Endothelial cell of umbilical vein (primary cell): Measurements from ENCODE around the gene PLEKHA7. TPM values are rescaled to one million over a fixed set of nuclear protein-coding genes. Genes with fewer than 3 reads are reported as not detected.

Source experiments
- BruUV-seq: library from RNA; stranded (reverse); fragments of 400-500 nt; replicated peaks from 2 replicates; lab custom pipeline; 2021; lab: Mats Ljungman, UMichigan
- CTCF ChIA-PET: fragments of 300-600, 350-600 bp; sonication (Branson Sonifier 250); formaldehyde crosslinking; loops from one replicate; lab custom pipeline; 2021; ENCODE audit warnings: antibody characterized with exemption, inconsistent platforms; lab: Charles Lee
- POLR2A ChIA-PET: fragments of 300-600, 350-600 bp; sonication (Branson Sonifier 250); formaldehyde crosslinking; loops from one replicate; lab custom pipeline; 2021; ENCODE audit warnings: antibody characterized with exemption, inconsistent platforms; lab: Charles Lee
- DNase-seq: peaks from one replicate; pipeline ENCODE4 v3.0.0-alpha.2; 2011; ENCODE audit warnings: low read depth, low spot score
- FAIRE-seq: peaks from 2 replicates; lab custom pipeline; 2011; peaks lifted over from hg19 to GRCh38; lab: Jason Lieb, UNC
- H2AFZ ChIP-seq: 2 replicates; pipeline ENCODE4 v1.6.0; 2012; ENCODE audit warnings: low read depth, low read length, control low read depth, inconsistent platforms
- H3K27ac ChIP-seq: 2 replicates; pipeline ENCODE4 v1.5.1; 2011; ENCODE audit warnings: low read depth, mild to moderate bottlenecking, control low read depth, low read length, moderate library complexity; ENCODE audit not compliant: insufficient read depth
- H3K27me3 ChIP-seq, 2 experiments: 2 replicates each; pipeline versions ENCODE4 v1.6.0 to v1.6.1; 2011; ENCODE audit warnings: low read length in 2 of 2, mixed read lengths in 1 of 2; ENCODE audit not compliant: control insufficient read depth in 2 of 2, insufficient read depth in 2 of 2
- H3K36me3 ChIP-seq, 2 experiments: 2 replicates in 1 of 2; 3 replicates in 1 of 2; pipeline ENCODE4 v1.5.1; 2011; ENCODE audit warnings: low read length in 2 of 2, mild to moderate bottlenecking in 1 of 2, moderate library complexity in 1 of 2; ENCODE audit not compliant: control insufficient read depth in 2 of 2, insufficient read depth in 2 of 2; ENCODE audit errors: extremely low read depth in 1 of 2
- H3K4me1 ChIP-seq: 3 replicates; pipeline ENCODE4 v1.5.1; 2011; ENCODE audit warnings: mild to moderate bottlenecking, low read length; ENCODE audit not compliant: control insufficient read depth, insufficient read depth; ENCODE audit errors: extremely low read depth
- H3K4me2 ChIP-seq: 2 replicates; pipeline ENCODE4 v1.6.1; 2011; ENCODE audit warnings: low read length, control low read depth, mixed read lengths; ENCODE audit not compliant: insufficient read depth
- H3K4me3 ChIP-seq, 3 experiments: fragments of 200-600 bp in 1 of 3; sonication (generic), shearing (Covaris generic) in 1 of 3; replicated peaks in 1 of 3; 2 replicates each; pipeline ENCODE4 v1.5.1; 2011 to 2016; ENCODE audit warnings: control low read depth in 3 of 3, low read length in 3 of 3, mild to moderate bottlenecking in 2 of 3, inconsistent platforms in 1 of 3, low read depth in 1 of 3, moderate library complexity in 1 of 3; ENCODE audit not compliant: insufficient read depth in 1 of 3
- H3K79me2 ChIP-seq: 2 replicates; pipeline ENCODE4 v1.6.0; 2012; ENCODE audit warnings: low read length, inconsistent platforms; ENCODE audit not compliant: control insufficient read depth, insufficient read depth
- H3K9ac ChIP-seq: replicated peaks from 2 replicates; pipeline ENCODE3; 2011; ENCODE audit warnings: low read length, control low read depth; ENCODE audit not compliant: insufficient read depth; ENCODE audit errors: extremely low read depth
- H3K9me1 ChIP-seq: replicated peaks from 3 replicates; pipeline ENCODE4 v1.6.0; 2011; ENCODE audit warnings: mild to moderate bottlenecking, low read length; ENCODE audit not compliant: control insufficient read depth, insufficient read depth; ENCODE audit errors: extremely low read depth
- H3K9me3 ChIP-seq: replicated peaks from 2 replicates; pipeline ENCODE4 v1.5.1; 2012; ENCODE audit warnings: low read length, inconsistent platforms; ENCODE audit not compliant: control insufficient read depth, insufficient read depth
- H4K20me1 ChIP-seq: replicated peaks from 2 replicates; pipeline ENCODE3; 2011; ENCODE audit warnings: mild to moderate bottlenecking, low read length; ENCODE audit not compliant: control insufficient read depth, insufficient read depth; ENCODE audit errors: extremely low read depth
- FOS ChIP-seq: IDR thresholded peaks from 2 replicates; pipeline ENCODE4 v1.6.1; 2011; ENCODE audit warnings: mild to moderate bottlenecking, low read length, moderate library complexity, borderline replicate concordance; ENCODE audit not compliant: insufficient read depth
- JUN ChIP-seq: IDR thresholded peaks from 2 replicates; pipeline ENCODE4 v1.6.1; 2011; ENCODE audit warnings: borderline replicate concordance, low read depth; ENCODE audit not compliant: insufficient read length, insufficient read depth
- MYC ChIP-seq: IDR thresholded peaks from one replicate; pipeline ENCODE4 v1.6.1; 2011; ENCODE audit warnings: mild to moderate bottlenecking, low read depth, low read length
- POLR2A ChIP-seq: IDR thresholded peaks from 2 replicates; pipeline ENCODE4 v1.6.1; 2012; ENCODE audit warnings: low read depth, mild to moderate bottlenecking, control low read depth, low read length
- POLR2AphosphoS5 ChIP-seq: IDR thresholded peaks from 2 replicates; pipeline ENCODE4 v1.6.1; 2012; ENCODE audit warnings: low read depth, mild to moderate bottlenecking, control low read depth, low read length, moderate library complexity; ENCODE audit not compliant: insufficient read depth
- dilution Hi-C: fragments of 300-500 bp; cut with MboI; formaldehyde crosslinking; loops from one replicate; pipeline ENCODE4 v1.15.0; 2019; ENCODE audit warnings: low sequenced_read_pairs; ENCODE audit not compliant: extremely low pct_ligation_motif_present
- intact Hi-C: fragments of 100-400 bp; cut with micrococcal nuclease; formaldehyde crosslinking; loops from one replicate; pipeline ENCODE4 v1.10.0; 2022
- polyA plus RNA-seq, 4 experiments: library from polyadenylated mRNA; depleted of rRNA in 3 of 4; stranded (reverse) in 3 of 4; unstranded in 1 of 4; fragments of >200 nt; gene quantifications; 2 replicates each; pipeline versions ENCODE4 v1.2.1 to v1.2.3, GENCODE V29; 2011 to 2012; ENCODE audit warnings: missing spikeins in 1 of 4
- total RNA-seq: library from RNA; stranded (reverse); gene quantifications from 2 replicates; pipeline ENCODE4 v1.2.3, GENCODE V29; 2021
- TF ChIP-seq, protein P1 (sequence below), 2 donors: IDR thresholded peaks; 1 replicate in 1 of 2; 2 replicates in 1 of 2; pipeline ENCODE4 v1.5.1; 2011; ENCODE audit warnings: low read length in 2 of 2, mild to moderate bottlenecking in 2 of 2, moderate library complexity in 2 of 2, control low read depth in 1 of 2, inconsistent platforms in 1 of 2, low read depth in 1 of 2; ENCODE audit not compliant: insufficient read depth in 1 of 2; ENCODE audit errors: extremely low read depth in 1 of 2

PLEKHA7 gene
- total and polyA plus RNA-seq, 2 donors (not counting 3 experiments of a cell fraction or from before 2014, with no cell fraction given), result 1.7 to 3.8 TPM

GRCh38 chr11:16876053-16876752, 138.0 kb downstream of the PLEKHA7 start:
- peaks cover 0 to 6% of the 10 kb centered on the region in 2 experiments for H3K27me3 ChIP-seq
- H3K9ac ChIP-seq, result no peak overlapping the region
- FAIRE-seq (no peak), DNase-seq (no peak)
- dilution Hi-C loops, result no loop called here
- no peaks in the 10 kb centered on the region for H3K4me1 ChIP-seq
- CTCF ChIA-PET, result interaction anchor here (0.6 to 1.1 kb wide), 2 partner anchors 91 to 107 kb away, joined by 3 to 4 read pairs; no protein-coding TSS in a partner anchor
- no peaks in the 10 kb centered on the region for H4K20me1 ChIP-seq
- BruUV-seq, result no TSS peak
- H3K9me1 ChIP-seq, result no peaks in the 10 kb centered on the region
- no peaks in the 10 kb centered on the region for H3K9me3 ChIP-seq
- TF ChIP-seq JUN, result no peak
- intact Hi-C loops, result no loop called here
- POLR2A ChIA-PET, result no interaction called here
- no peak overlapping the region for H3K4me2 ChIP-seq
- no peak overlapping the region for H3K4me3 ChIP-seq
- no peaks in the 10 kb centered on the region for H3K79me2 ChIP-seq
- no peak overlapping the region for H3K27ac ChIP-seq
- no peak overlapping the region for H2AFZ ChIP-seq
- H3K36me3 ChIP-seq, result no peaks in the 10 kb centered on the region

DNA sequence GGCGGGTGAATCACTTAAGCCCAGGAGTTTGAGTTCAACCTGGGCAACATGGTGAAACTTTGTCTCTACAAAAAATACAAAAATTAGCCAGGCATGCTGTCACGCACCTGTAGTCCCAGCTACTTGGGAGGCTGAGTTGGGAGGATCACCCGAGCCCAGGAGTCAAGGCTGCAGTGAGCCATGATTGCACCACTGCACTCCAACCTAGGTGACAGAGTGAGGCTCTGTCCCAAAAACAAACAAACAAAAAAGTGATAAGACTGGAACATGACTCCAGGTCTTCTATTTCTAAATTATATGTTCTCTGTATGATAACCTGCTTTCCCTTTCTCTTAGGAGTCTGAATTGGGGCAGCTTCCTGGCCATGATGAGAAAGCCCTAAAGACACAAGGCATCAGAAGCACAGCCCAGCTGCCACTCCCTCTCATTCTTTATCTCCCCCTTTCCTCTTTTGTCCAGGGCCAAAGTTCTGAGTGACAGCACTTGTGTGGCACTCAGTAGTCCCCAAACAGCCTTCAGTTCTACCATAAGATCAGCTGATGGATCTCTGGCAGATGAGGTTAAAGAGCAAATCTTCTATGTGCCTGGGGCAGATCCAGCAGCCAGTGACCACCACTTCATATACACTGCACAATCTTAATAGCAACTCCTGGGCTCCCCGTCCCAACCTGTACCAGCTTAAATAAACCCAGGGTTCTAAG, 139.8 kb downstream of the PLEKHA7 start:
- dilution Hi-C loops (no loop called here), intact Hi-C loops (no loop called here)
- Histone ChIP-seq H3K36me3 (no peaks in the 10 kb centered on the region), H3K27ac (no peak overlapping the region), H3K27me3 (peaks cover 0 to 4% of the 10 kb centered on the region in 2 experiments), H3K4me3 (no peak overlapping the region), H3K9me3 (no peaks in the 10 kb centered on the region), H4K20me1 (no peaks in the 10 kb centered on the region), H3K9ac (no peak overlapping the region), H3K79me2 (no peaks in the 10 kb centered on the region), H2AFZ (no peak overlapping the region), H3K4me2 (no peak overlapping the region), H3K9me1 (no peaks in the 10 kb centered on the region), H3K4me1 (no peaks in the 10 kb centered on the region)
- ChIA-PET CTCF (no interaction called here), POLR2A (no interaction called here)
- FAIRE-seq, result no peak
- BruUV-seq, result no TSS peak
- no peak for TF ChIP-seq FOS
- TF ChIP-seq JUN, result no peak
- TF ChIP-seq MYC, result no peak
- no peak for TF ChIP-seq POLR2AphosphoS5
- TF ChIP-seq POLR2A, result no peak
- TF ChIP-seq, protein P1, sequence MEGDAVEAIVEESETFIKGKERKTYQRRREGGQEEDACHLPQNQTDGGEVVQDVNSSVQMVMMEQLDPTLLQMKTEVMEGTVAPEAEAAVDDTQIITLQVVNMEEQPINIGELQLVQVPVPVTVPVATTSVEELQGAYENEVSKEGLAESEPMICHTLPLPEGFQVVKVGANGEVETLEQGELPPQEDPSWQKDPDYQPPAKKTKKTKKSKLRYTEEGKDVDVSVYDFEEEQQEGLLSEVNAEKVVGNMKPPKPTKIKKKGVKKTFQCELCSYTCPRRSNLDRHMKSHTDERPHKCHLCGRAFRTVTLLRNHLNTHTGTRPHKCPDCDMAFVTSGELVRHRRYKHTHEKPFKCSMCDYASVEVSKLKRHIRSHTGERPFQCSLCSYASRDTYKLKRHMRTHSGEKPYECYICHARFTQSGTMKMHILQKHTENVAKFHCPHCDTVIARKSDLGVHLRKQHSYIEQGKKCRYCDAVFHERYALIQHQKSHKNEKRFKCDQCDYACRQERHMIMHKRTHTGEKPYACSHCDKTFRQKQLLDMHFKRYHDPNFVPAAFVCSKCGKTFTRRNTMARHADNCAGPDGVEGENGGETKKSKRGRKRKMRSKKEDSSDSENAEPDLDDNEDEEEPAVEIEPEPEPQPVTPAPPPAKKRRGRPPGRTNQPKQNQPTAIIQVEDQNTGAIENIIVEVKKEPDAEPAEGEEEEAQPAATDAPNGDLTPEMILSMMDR (IDR thresholded peaks at IDR 0.05; ENCODE audit: extremely low read depth in 1 of 2, insufficient read depth in 1 of 2, low read depth in 1 of 2, low read length in 2 of 2), result no peak
- DNase-seq, result no peak
